ENCODE measurements around the gene MT1A.

GRCh38 chr16:56683424-56684172 is 45.1 kb downstream of the MT1A start:
- TF ChIP-seq POLR2AphosphoS5 (IDR thresholded peaks at IDR 0.05; ENCODE audit: borderline replicate concordance, low read depth, low read length) (no peak), EZH2 (IDR thresholded peaks at IDR 0.05) (no peak), FOXP2 (optimal IDR thresholded peaks at IDR 0.05; ENCODE audit: control extremely low read depth, extremely low read length, insufficient read depth) (no peak)
